HG02943 (cell line): ENCODE measurements around the gene KRTAP10-10.
"Not testable (repeated sequence)": the region's sequence is repeated elsewhere in the genome, so short reads cannot be mapped to it uniquely, and the experiment has no call there.

ENCODE experiments used
- ATAC-seq: cut with Tn5 transposase; IDR thresholded peaks from one replicate; pipeline ENCODE4 v1.9.1; 2021; ENCODE audit warnings: mild to moderate bottlenecking, low read depth, moderate library complexity; ENCODE audit not compliant: unreplicated experiment

KRTAP10-10 gene

DNA sequence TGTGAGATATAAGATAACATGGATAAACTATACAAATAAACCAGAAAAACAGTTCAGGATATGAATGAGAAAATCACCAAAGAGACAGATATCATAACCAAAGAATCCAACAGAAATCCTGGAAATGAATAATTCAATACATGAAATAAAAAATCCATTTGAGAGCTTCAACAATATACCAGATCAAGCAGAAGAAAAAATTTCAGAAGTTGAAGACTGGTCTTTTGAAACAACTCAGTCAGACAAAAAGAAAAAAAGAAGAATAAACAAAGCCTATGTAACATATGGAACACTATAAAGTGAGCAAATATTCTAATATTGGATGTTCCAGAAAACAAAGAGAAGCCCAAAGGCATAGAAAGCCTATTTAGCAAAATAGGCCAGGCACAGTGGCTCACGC is 34.8 kb downstream of the KRTAP10-10 start:
- ATAC-seq, result no peak

DNA sequence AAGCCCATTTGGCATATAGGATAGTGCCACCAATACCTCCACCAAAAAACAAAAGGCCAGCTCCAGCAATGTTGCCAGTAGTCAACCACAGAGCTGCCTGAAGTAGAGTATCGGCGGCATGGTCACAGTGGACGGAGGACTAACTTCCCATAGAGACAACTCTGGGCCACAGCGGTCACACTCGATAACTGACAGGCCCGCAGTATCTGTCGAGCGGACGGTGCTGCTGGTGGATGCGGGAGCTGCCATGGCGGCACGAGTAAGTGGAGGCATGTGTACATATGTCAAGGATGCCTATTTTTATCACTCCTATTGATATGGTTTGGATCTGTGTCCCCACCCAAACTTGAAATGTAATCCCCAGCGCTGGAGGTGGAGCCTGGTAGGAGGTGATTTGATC is 40.7 kb downstream of the KRTAP10-10 start:
- ATAC-seq, result no peak

GRCh38 chr21:44681152-44681551 is 44.0 kb downstream of the KRTAP10-10 start:
- no peak for ATAC-seq

DNA sequence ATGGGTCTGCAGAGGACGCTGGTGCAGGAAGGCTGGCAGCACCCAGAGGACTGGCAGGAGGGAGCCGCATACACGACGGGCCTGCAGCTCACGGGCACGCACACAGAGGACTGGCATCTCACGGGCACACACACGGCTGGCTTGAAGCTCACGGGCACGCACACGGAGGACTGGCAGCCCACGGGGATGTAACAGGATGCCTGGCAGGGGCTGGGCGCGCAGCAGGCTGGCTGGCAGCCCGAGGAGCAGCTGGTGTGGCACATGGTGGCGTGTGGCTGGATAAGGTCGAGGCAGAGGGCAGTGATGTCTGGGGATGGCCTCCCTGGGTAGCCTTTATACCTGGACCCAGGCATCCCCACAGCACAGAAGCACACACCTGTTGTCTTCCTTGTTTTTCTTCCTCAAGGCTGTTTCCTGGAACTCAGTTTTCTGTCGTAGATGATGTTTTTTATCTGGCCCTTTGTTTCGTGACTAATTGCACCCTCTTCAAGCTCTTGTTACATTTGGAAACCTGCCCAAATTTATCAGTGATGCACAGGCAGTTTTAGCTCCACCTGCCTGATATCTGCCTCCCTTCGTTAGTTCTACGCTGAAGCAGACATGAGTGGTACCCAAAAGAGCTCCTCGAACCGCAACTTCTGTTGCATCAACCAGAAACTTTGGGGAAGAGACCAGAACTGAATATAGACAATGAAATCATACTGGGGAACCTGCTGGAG is 44.9 kb downstream of the KRTAP10-10 start, which contains the start of gene KRTAP12-1:
KRTAP12-1 (minus strand) TSS at position 303 of the 719 bp plus-strand sequence; CDS start at position 263, 40 bp downstream.
- no peak for ATAC-seq

DNA sequence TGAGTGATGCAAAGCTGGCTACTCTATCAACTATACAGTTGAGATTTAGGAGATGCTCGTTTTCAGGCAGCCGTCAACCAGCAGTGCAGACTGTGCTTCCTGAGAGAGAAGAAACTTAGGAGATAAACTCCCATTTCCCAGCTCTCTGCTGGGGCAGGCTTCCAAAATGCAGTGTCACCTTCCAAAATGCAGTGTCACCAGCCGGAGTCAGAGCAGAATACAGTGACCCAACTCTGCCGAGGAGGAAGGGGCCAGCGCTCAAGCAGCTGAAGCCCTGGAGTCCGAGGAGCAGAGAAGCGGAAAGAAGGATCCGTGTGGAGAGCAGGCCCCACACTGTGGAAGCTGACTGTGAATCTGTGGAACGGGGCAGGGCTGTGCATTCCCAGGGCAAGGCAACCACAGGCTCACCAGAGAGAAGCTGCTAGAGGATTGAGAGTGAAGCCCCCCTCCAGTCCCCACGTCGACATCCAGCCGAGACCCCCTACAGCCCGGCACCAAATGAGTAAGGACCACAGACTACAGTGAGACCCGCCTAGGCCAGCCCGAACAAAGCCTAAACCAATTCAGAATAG is 45.5 kb downstream of the KRTAP10-10 start:
- no peak for ATAC-seq

- ATAC-seq, result no peak
These were observed 46.9 kb downstream of the KRTAP10-10 start for GRCh38 chr21:44684077-44684476.

GRCh38 chr21:44684483-44684882 is 47.3 kb downstream of the KRTAP10-10 start:
- no peak for ATAC-seq

DNA sequence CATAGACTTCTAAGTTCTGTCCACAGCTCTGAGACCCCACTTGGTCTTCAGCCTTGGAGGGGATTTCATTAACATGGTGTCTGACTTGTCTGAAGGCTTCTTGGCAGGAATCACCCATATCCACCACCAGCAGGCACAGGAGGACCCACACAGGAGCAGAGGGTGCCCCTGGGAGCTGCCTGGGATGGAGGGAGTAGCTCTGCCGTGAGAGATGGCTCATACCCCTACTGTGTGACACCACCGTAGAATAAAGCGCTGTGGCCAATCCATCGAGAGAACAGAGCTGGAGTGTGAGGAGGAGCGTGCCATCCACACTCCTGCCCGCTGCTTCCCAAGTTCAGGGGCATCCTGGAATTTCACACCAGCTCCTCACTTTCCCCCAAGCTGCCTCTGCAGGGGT is 47.9 kb downstream of the KRTAP10-10 start:
- not testable (repeated sequence) for ATAC-seq

- ATAC-seq, result no peak
These were observed 49.0 kb downstream of the KRTAP10-10 start for GRCh38 chr21:44686000-44686781.

GRCh38 chr21:44686843-44687561 is 49.8 kb downstream of the KRTAP10-10 start:
- ATAC-seq, result no peak

GRCh38 chr21:44687671-44688070 is 50.5 kb downstream of the KRTAP10-10 start:
- no peak for ATAC-seq
